A549 treated with CORT108297 at 1 μM for 4 hours (cell line): ENCODE measurements around the gene SHD. TPM values are rescaled to one million over a fixed set of nuclear protein-coding genes. Genes with fewer than 3 reads are reported as not detected.

Experiments used
- total RNA-seq: library from RNA; stranded (reverse); fragments of 200-300 nt; extraction: Qiagen RNA extraction; gene quantifications from 5 replicates; pipeline ENCODE4 v1.2.3, GENCODE V29; 2022

Gene SHD, protein sequence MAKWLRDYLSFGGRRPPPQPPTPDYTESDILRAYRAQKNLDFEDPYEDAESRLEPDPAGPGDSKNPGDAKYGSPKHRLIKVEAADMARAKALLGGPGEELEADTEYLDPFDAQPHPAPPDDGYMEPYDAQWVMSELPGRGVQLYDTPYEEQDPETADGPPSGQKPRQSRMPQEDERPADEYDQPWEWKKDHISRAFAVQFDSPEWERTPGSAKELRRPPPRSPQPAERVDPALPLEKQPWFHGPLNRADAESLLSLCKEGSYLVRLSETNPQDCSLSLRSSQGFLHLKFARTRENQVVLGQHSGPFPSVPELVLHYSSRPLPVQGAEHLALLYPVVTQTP
- 0.13 to 0.19 TPM in 2 of 5 replicates, not detected in the others for total RNA-seq

DNA sequence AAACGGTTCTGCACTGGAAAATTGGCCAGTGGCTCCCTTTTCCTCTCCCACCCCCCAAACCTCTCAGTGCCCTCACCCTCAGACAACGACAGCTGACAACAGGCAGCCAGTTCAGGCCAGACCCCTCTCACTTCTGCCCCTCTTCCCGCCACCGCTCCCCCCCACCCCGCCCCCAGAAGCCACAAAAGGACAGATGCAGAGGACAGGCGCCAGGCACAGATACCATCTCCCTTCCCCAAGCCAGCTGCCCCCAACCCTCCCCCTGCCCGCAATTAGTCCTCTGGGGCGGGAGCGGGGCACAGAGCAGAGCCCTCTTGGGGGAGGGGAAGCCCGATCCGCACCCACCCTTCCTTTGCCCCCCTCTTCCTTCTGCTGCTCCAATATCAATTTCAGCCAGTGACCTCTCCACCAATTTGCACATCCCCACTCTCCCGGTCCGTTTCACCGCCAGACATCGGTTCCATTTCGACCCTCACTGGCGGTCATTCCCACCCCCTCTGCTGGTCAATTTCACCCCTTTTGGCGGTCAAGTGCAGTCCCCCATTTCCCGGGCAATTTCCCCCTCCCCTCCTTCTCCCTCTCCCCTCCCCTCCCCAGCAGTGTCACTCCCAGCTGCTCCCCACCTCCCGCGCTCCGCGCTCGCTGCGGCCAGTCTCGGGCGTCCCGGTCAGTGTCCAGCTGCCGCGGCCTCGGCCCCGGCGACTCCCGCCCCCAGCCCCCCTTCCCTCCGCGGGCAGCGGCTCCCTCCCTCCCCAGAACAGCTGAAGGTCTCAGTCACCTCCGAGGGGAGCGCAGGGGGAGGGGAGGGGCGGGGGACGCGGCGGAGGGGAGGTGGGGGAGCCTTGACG is at the start of gene SHD:
TSS of gene SHD (plus strand) at position 848 of the 848 bp plus-strand sequence. CDS start 798 bp downstream, outside the sequence.

DNA sequence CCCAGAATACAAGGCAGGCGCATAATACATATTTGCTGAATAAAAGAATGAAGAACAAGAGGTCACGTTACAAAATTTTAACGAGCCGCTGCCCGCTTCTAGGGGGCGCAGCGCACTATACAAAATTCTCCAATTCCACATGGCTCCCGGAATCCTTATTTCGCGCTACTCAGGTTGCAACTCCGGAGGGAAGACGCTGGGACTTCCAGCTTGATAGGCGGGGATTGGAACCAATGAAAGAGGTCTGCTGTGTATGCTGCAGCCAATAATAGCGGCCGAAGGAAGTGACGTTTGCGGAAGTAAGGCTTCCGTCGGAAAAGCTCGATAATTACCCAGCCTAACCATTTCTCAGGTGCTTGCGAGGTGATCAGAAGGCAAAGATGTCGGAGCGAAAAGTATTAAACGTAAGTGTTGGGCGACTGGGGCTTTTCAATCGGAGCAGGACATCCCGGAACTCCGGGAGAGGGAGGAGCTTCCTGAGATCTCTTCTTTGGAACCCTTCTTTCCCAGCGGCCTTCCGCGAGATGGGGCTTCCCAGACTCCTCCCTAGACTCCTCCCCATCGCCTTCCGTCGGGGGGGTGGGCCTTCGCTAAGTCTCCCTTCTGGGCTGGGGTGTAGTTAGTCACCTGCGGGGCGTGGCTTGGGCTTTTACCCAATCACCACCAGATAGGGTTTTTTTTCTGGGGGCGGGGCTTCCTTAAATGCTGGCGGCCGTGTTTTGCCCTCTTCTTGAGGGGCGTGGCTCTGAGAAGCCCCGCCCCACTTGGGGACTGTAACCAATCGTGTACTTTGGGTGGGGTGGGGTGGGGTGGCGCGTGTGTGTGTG is 32.1 kb upstream of the SHD start, which contains the start of gene YJU2:
TSS of gene YJU2 (plus strand) at position 314 of the 827 bp plus-strand sequence. CDS start at position 381, 67 bp downstream.

DNA sequence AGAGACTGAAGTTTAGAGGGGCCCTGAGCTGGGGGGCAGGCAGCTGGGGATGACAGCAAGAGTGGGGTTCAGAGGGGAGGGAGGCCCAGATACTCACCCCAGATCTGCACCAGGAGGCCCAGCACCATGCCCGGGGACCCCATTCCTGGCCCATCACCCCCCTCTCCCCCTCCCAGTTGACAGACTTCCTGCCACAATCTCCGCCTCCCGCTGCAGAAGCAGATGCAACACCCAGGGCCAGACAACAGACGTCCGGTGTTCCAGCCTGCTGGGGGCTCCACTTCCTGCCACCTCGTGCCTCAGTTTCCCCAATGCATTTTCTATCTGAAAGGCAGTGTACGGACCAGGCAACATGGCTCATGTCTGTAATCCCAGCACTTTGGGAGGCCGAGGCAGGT is 23.2 kb downstream of the SHD start, which contains the start of gene TMIGD2:
TSS of gene TMIGD2 (minus strand) at position 147 of the 398 bp plus-strand sequence. CDS start at position 143, 4 bp downstream.

DNA sequence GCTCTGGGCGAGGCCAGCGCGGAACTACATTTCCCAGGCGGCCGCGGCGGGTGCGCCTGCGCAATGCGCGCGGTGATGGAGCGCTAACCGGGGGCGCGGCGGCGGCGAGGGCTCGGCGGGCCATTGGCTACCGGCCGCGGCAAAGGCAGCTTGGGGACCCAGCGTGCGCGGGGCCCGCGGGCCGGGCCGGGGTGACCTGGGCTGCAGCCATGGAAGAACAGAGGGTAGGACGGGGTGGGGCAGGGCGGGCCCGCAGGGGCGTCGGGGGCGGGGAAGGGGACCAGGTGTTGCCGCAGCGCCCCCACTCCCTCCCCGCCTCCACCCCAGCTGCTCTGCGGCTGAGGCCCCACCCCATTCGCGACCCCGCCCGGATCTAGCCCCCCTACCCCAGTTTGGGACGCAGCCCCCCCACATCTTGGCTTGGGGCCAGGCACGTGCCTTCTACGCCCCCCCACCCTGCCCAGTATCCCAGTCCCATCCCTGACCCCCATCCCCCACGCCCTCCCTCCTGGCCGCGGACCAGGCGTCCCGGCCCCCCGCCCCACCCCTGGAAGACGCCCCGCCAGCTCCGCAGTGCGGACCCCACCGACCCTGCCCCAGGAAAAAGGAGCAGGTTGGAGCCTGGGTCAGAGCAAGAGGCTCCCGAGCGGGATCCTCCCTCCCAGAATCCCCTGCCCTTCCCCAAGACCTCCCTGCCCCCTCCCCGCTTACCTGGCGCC is 25.6 kb downstream of the SHD start, which contains the start of gene FSD1:
TSS of gene FSD1 (plus strand) at position 61 of the 719 bp plus-strand sequence. CDS start at position 210, 149 bp downstream.

DNA sequence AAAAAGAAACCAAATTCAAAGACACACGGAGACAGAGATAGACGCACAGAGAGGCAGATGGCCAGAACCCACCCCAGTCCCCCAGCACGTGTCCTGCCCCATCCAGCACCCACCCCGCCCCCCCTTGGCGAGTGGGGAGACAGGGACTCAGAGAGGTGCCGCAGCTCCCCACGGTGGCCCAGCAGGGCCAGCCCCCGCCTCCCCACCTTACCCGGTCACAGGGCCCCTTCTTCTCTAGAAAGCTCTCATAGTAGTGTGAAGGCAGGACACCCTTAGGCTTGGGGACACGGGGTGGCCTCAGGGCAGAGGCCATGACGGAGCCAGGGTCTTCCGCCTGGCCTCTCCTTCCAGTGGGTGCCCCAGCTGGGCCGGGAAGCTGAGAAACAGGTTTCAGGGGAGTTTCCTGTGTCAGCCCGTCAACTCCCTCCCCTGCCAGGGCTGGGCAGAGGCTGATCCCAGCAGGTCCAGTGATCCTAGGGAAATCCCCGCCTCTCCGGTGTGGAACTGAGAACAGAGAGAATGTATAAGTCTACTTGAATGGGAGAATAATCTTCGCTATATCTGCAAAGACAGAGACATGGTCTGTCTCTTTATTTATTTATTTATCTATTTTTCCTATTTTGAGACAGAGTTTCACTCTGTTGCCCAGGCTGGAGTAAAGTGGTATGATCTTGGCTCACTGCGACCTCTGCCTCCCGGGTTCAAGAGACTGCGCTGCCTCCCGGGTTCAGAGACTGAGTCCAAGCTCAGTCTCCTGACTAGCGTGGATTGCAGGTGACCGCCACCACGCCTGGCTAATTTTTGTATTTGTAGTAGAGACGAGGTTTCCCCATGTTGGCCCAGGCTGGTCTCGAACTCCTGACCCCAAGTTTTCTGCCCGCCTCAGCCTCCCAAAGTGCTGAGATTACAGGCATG is 59.6 kb downstream of the SHD start, which contains the start of gene STAP2:
TSS of gene STAP2 (minus strand) at position 387 of the 915 bp plus-strand sequence. CDS start at position 313, 74 bp downstream.

Other genes starting within 250 kb of the SHD start
- 12.4 to 22.0 TPM (median 18.4 TPM) in 5 replicates for gene ZBTB7A, start 212.4 kb upstream of the SHD start, total RNA-seq
- gene MAP2K2, start 155.1 kb upstream of the SHD start, total RNA-seq, result 109 to 160 TPM (median 150 TPM) in 5 replicates
- 0.05 to 0.20 TPM (median 0.11 TPM) in 5 replicates for gene CREB3L3, start 125.6 kb upstream of the SHD start, total RNA-seq
- gene SIRT6, start 96.7 kb upstream of the SHD start, total RNA-seq, result 26.9 to 36.6 TPM (median 32.7 TPM) in 5 replicates
- gene ANKRD24, start 96.6 kb upstream of the SHD start, total RNA-seq, result 0.17 to 0.26 TPM (median 0.21 TPM) in 5 replicates
- gene EBI3, start 49.7 kb upstream of the SHD start, total RNA-seq, result 2.8 to 5.2 TPM (median 3.2 TPM) in 5 replicates
- gene YJU2, start 32.2 kb upstream of the SHD start, total RNA-seq, result 19.9 to 21.8 TPM (median 20.5 TPM) in 5 replicates
- not detected in 5 replicates for gene TMIGD2, start 23.1 kb downstream of the SHD start, total RNA-seq
- gene FSD1, start 25.3 kb downstream of the SHD start, total RNA-seq, result 7.2 to 9.2 TPM (median 8.3 TPM) in 5 replicates
- gene STAP2, start 59.6 kb downstream of the SHD start, total RNA-seq, result 0.17 TPM in 1 of 5 replicates, not detected in the others
- 5.6 to 12.3 TPM (median 11.6 TPM) in 5 replicates for gene MPND, start 64.3 kb downstream of the SHD start, total RNA-seq
- gene SH3GL1, start 121.3 kb downstream of the SHD start, total RNA-seq, result 44.8 to 63.5 TPM (median 59.7 TPM) in 5 replicates
- 20.7 to 25.0 TPM (median 24.0 TPM) in 5 replicates for gene CHAF1A, start 123.4 kb downstream of the SHD start, total RNA-seq
- 34.8 to 65.2 TPM (median 58.0 TPM) in 5 replicates for gene UBXN6, start 178.5 kb downstream of the SHD start, total RNA-seq
- gene HDGFL2, start 193.0 kb downstream of the SHD start, total RNA-seq, result 22.8 to 30.9 TPM (median 28.5 TPM) in 5 replicates
- 0.12 to 0.32 TPM (median 0.25 TPM) in 5 replicates for gene PLIN4, start 239.2 kb downstream of the SHD start, total RNA-seq